Posterior cingulate gyrus (tissue), 11 donors: ENCODE measurements around the gene CAPN14.

Experiments
- DNase-seq, 10 donors: peaks; one replicate each; pipeline versions ENCODE4 v3.0.0 to v3.0.0-alpha.2; 2020 to 2021; ENCODE audit warnings: mixed read lengths in 3 of 10
- intact Hi-C: fragments of 100-400 bp; cut with DNase I; formaldehyde crosslinking; loops from one replicate; pipeline ENCODE4 v1.15.1; 2023

Gene CAPN14

GRCh38 chr2:31217465-31218200 lies at the start of gene CAPN14:
Gene CAPN14 (minus strand): TSS chr2:31217515. CDS start chr2:31205447, 12,068 bp downstream.
- intact Hi-C loops = no loop called here
- DNase-seq = no peak

GRCh38 chr2:31266804-31267203 lies 49.5 kb upstream of the CAPN14 start:
- DNase-seq = peak in 1 of 10 donors; percentile 79
- intact Hi-C loops = no loop called here

GRCh38 chr2:31265234-31265633 lies 47.9 kb upstream of the CAPN14 start:
- DNase-seq = no peak
- intact Hi-C loops = no loop called here

- intact Hi-C loops = no loop called here
- no peak for DNase-seq
Observed at GRCh38 chr2:31263636-31264190, 46.4 kb upstream of the CAPN14 start.

GRCh38 chr2:31260870-31261269 lies 43.6 kb upstream of the CAPN14 start:
- intact Hi-C loops = no loop called here
- peak in 2 of 10 donors; percentile 47 to 58 for DNase-seq

GRCh38 chr2:31259075-31259474 lies 41.8 kb upstream of the CAPN14 start:
- no peak for DNase-seq
- intact Hi-C loops = no loop called here

GRCh38 chr2:31258351-31258750 lies 41.0 kb upstream of the CAPN14 start:
- DNase-seq = no peak
- intact Hi-C loops = no loop called here

- no peak for DNase-seq
- intact Hi-C loops = no loop called here
Observed at GRCh38 chr2:31256611-31257382, 39.5 kb upstream of the CAPN14 start.

- intact Hi-C loops = no loop called here
- no peak for DNase-seq
Observed at GRCh38 chr2:31255911-31256571, 38.7 kb upstream of the CAPN14 start.

- intact Hi-C loops = no loop called here
- DNase-seq = peak in 3 of 10 donors; percentile 86 to 91 (median 89)
Observed at GRCh38 chr2:31254237-31255203, 37.2 kb upstream of the CAPN14 start.

GRCh38 chr2:31253356-31254131 lies 36.2 kb upstream of the CAPN14 start:
- intact Hi-C loops = no loop called here
- peak in 2 of 10 donors; percentile 80 to 81 for DNase-seq

- DNase-seq = no peak
Observed at GRCh38 chr2:31251851-31252250, 34.5 kb upstream of the CAPN14 start.

GRCh38 chr2:31251018-31251417 lies 33.7 kb upstream of the CAPN14 start:
- no peak for DNase-seq

More at GRCh38 chr2:31251851-31252250, 34.5 kb upstream of the CAPN14 start:
- intact Hi-C loops = no loop called here

GRCh38 chr2:31249009-31249690 lies 31.8 kb upstream of the CAPN14 start:
- DNase-seq = no peak
- intact Hi-C loops = no loop called here

More at GRCh38 chr2:31251018-31251417, 33.7 kb upstream of the CAPN14 start:
- intact Hi-C loops = no loop called here

GRCh38 chr2:31248139-31248538 lies 30.8 kb upstream of the CAPN14 start:
- DNase-seq = no peak
- intact Hi-C loops = no loop called here

GRCh38 chr2:31247711-31248110 lies 30.4 kb upstream of the CAPN14 start:
- DNase-seq = peak in 1 of 10 donors; percentile 32
- intact Hi-C loops = no loop called here

- DNase-seq = no peak
- intact Hi-C loops = no loop called here
Observed at GRCh38 chr2:31246184-31246852, 29.0 kb upstream of the CAPN14 start.

GRCh38 chr2:31244101-31244500 lies 26.8 kb upstream of the CAPN14 start:
- peak in 1 of 10 donors; percentile 28 for DNase-seq
- intact Hi-C loops = no loop called here
